ENCODE results near the gene SYPL2. TPM values are rescaled to one million over a fixed set of nuclear protein-coding genes. Genes with fewer than 3 reads are reported as not detected.

SYPL2 gene
- total RNA-seq, 8 experiments from 2014 or later, result 0.11 to 2.2 (median 0.81) TPM

DNA sequence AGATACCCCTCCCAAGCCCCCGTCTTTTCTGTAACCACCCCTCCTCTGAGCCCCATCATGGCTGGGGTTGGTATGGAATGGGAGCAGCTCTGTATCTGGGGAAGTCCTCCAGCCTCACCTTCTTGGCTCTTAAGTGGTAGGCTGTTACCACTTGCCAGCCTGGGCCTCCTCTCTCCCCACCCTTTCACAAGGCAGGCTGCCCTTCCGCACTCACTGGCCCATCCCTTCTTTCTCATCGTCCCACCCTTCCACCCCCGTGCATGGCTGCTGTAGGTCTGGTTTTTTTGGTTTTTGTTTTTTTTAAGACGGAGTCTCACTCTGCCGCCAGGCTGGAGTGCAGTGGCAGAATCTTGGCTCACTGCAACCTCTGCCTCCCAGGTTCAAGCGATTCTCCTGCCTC, 32.7 kb downstream of the SYPL2 start:
- ATAC-seq (replicated peaks in 6 of 8), result peak in 2 of 8 experiments; percentile 10 to 33
- Histone ChIP-seq H3K4me1 (replicated peaks in 1 of 2) (peaks cover 11 to 27% of the 10 kb centered on the region in 2 donors), H3K27ac (no peak overlapping the region), H3K4me3 (no peak overlapping the region)
- in situ Hi-C loops (cut with MboI; ENCODE audit: low pct_unique_long_range_greater_than_20kb in 2 of 9, low sequenced_read_pairs in 9 of 9, unreplicated experiment in 9 of 9), result loop anchor here in 2 of 9 experiments (5.0 kb wide), 1 partner anchor 33 kb away; no protein-coding TSS in a partner anchor
- 53 to 100% (median 87%) methylated on average over 3 to 4 of the region's 7 CpGs; no CpG with 5 or more reads in 7 of the 10 experiments for WGBS, 10 experiments

DNA sequence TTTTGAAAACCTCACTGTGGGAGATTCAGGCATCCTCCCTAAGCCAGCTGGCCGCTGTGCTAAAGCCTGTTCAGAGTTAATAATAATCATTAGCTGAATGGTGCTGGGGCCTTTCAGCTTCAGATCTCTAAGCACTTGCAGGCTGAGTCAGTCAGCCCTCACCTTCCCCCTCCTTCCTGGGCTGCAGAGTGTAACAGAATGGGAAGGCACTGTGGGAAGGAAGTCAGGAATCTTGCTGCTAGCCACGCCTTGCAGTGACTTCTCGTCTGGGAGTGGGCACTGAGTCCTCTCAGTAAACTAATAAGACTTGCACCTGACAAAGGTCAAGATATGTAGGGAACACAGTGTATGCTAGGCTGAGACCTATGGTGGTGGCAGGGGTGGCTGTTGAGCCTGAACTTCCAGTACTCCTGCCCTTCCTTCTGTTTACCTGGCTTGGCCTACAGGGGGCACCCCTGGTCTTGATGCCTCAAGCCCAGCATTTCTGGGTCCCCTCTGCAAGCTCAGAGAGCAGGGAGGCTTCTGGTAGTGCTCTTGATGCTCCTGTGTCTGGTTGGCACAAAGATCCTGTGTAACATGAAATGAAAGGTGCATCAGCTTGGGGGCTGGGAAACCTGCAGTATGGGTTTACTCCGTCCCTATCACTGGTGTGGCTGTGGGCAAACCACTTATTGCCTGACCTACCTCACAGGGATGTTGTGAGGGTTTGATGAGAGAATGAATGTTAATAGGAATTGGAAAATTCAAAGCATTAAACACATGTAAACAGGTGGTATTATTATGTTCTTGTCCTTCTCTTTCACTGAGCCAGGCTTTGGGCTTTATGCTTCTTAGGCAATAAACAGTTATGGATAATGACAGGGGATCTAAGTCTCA, 33.6 kb downstream of the SYPL2 start:
- 56 to 92% (median 83%) methylated on average over 2 to 4 of the region's 4 CpGs; no CpG with 5 or more reads in 5 of the 10 experiments for WGBS, 10 experiments
- in situ Hi-C loops (cut with MboI; ENCODE audit: low pct_unique_long_range_greater_than_20kb in 2 of 9, low sequenced_read_pairs in 9 of 9, unreplicated experiment in 9 of 9), result loop anchor here in 2 of 9 experiments (5.0 kb wide), 1 partner anchor 32 kb away; no protein-coding TSS in a partner anchor
- no peak overlapping the region for H3K4me3 ChIP-seq
- peaks cover 6 to 22% of the 10 kb centered on the region in 2 donors for H3K4me1 ChIP-seq (replicated peaks in 1 of 2)
- peak in 6 of 8 experiments; percentile 15 to 77 (median 32) for ATAC-seq (replicated peaks in 6 of 8)
- H3K27ac ChIP-seq, result no peak overlapping the region

DNA sequence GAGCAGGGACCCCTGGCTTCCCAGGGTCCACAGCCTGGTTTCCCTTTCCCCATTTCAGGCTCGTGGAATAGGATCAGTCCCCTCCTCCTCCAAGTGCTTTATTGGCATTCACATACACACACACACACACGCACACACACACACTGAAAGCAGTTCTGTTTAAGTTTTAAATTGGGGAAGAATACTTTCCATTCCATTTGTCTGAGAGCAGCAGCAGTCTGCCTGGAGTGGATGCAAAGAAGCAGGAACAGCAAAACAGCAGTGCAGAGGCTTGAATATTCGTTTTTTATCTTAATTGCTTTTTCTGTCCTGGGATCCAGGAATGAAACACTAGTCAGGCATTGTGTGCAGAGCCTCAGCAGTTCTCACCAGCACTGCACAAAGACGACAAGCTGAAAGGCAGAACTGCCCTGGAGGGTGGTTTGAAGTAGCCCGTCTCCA, 34.6 kb downstream of the SYPL2 start:
- no peak overlapping the region for H3K4me3 ChIP-seq
- no peak overlapping the region for H3K27ac ChIP-seq
- in situ Hi-C loops (cut with MboI; ENCODE audit: low pct_unique_long_range_greater_than_20kb in 2 of 9, low sequenced_read_pairs in 9 of 9, unreplicated experiment in 9 of 9), result no loop called here
- peaks cover 5 to 19% of the 10 kb centered on the region in 2 donors for H3K4me1 ChIP-seq (replicated peaks in 1 of 2)
- WGBS, 10 experiments, result 0 to 59% (median 18%) methylated on average over 1 to 5 of the region's 5 CpGs; no CpG with 5 or more reads in 2 of the 10 experiments
- peak; percentile 6 to 63 (median 37) for ATAC-seq (replicated peaks in 6 of 8)

DNA sequence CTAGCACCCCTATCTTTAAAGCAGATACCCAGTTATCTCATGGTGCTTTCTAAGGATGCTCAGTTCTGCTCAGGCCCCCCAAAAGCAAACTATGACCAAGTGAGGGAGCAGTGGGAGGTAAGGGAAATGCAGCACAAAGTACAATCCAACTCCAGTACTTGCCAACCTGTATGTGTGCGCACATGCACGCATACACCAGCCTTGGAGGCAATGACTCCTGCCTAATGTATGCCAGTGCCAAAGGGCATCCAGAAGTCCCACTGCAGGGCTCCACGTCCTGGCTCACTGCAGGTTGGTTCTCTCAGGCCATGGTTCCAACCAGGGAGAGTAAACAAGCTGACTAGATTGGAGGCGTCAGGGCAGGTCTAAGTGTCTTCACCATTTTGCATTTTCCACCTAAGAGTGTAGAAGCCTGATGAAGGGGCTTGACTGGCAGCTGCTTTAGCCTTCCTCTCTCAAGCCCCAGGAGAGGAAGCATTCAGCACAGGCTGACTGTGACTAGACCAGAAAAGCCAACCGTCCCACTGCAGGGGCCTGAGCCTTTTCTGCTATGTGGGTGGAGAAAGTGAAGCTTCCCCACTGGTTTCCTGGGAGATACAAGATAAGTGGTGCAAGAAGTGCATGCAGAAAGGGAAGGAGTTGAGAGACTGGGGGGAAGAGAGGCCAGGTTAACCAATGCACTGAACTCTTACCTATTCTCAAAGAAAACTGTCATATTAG, 35.5 kb downstream of the SYPL2 start:
- Histone ChIP-seq H3K4me1 (replicated peaks in 1 of 2) (peaks cover 5 to 19% of the 10 kb centered on the region in 2 donors), H3K27ac (no peak overlapping the region), H3K4me3 (no peak overlapping the region)
- in situ Hi-C loops (cut with MboI; ENCODE audit: low pct_unique_long_range_greater_than_20kb in 2 of 9, low sequenced_read_pairs in 9 of 9, unreplicated experiment in 9 of 9), result no loop called here
- 10 to 87% (median 68%) methylated on average over 1 to 5 of the region's 5 CpGs; no CpG with 5 or more reads in 1 of the 10 experiments for WGBS, 10 experiments
- peak in 2 of 8 experiments; percentile 20 to 47 for ATAC-seq (replicated peaks in 6 of 8)

DNA sequence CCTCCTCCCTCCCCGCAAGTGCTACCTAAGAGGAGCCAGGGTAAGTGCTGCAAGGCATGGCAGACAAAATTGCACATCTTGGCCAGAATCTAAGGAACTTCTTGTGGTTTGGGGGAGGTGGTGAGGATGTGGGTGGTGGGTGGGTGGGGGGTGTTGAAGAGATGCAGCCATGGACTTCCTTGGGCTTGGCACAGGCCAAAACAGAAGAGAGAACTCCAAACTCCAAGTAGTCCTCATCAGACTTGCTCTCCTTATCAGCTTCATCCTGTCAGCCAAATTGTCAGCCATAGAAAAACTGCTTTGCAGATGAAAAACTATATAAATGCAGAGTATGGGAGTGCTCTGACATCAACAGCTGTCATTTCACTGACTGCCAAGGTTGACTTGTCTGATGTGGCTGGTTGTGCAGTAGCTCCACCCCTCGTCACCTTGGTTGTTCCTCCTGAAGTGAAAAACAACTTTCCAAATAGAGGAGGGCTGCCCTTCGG, 36.1 kb downstream of the SYPL2 start:
- in situ Hi-C loops (cut with MboI; ENCODE audit: low pct_unique_long_range_greater_than_20kb in 2 of 9, low sequenced_read_pairs in 9 of 9, unreplicated experiment in 9 of 9), result no loop called here
- H3K4me1 ChIP-seq (replicated peaks in 1 of 2), result peaks cover 5 to 19% of the 10 kb centered on the region in 2 donors
- H3K27ac ChIP-seq, result no peak overlapping the region
- ATAC-seq (replicated peaks in 6 of 8), result no peak
- 72 to 100% (median 92%) methylated on average over 1 to 3 of the region's 3 CpGs; no CpG with 5 or more reads in 3 of the 10 experiments for WGBS, 10 experiments
- H3K4me3 ChIP-seq, result no peak overlapping the region

DNA sequence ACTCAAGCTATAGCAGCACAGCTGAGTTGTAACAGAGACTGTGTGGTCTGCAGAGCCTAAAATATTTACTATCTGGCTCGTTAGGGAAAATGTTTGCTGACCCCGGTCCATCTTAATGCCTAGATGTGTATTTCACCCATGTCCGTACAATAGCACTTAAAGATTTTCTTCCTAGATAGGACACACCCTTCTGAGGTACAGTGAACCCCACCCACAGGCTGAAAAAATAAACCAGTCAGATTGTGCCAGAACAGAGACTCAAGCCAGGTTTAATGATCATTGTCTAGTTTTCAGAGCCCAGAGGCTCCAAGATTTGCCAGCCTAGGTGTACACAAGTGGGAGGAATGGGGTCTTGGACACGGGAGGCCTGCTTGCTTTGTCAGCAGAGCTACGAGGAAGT, 37.6 kb downstream of the SYPL2 start:
- Histone ChIP-seq H3K27ac (no peak overlapping the region), H3K4me1 (replicated peaks in 1 of 2) (peaks cover under 1 to 9% of the 10 kb centered on the region in 2 donors), H3K4me3 (no peak overlapping the region)
- WGBS, 10 experiments, result 40 to 100% (median 82%) methylated on average over 1 to 5 of the region's 5 CpGs; no CpG with 5 or more reads in 2 of the 10 experiments
- peak in 2 of 8 experiments; percentile 4 to 24 for ATAC-seq (replicated peaks in 6 of 8)
- in situ Hi-C loops (cut with MboI; ENCODE audit: low pct_unique_long_range_greater_than_20kb in 2 of 9, low sequenced_read_pairs in 9 of 9, unreplicated experiment in 9 of 9), result no loop called here

DNA sequence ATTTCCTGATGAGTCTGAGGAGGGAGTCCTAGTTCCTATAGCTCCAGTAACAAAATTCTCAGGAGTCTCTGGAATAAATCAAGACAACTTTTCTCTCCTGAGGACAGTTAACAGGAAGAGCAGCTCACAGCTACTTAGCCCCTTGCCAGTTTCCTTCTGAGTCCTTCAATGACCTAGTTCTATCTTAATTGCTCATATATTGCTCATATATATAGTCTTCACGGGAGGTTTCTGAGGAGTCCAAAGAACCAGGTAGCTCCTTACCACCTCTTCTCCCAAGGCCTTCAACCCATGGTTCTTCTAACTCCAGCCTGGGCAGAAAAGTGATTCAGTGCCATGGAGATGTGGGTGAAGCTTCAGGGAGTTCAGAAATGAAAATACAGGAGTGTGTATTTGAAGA, 38.6 kb downstream of the SYPL2 start:
- WGBS, 10 experiments, result 73 to 100% (median 80%) methylated on average over 1 of the region's 1 CpG; no CpG with 5 or more reads in 6 of the 10 experiments
- in situ Hi-C loops (cut with MboI; ENCODE audit: low pct_unique_long_range_greater_than_20kb in 2 of 9, low sequenced_read_pairs in 9 of 9, unreplicated experiment in 9 of 9), result no loop called here
- H3K4me3 ChIP-seq, result no peak overlapping the region
- H3K27ac ChIP-seq, result no peak overlapping the region
- H3K4me1 ChIP-seq (replicated peaks in 1 of 2), result peaks cover 2 to 9% of the 10 kb centered on the region in 2 donors
- ATAC-seq (replicated peaks in 6 of 8), result no peak

DNA sequence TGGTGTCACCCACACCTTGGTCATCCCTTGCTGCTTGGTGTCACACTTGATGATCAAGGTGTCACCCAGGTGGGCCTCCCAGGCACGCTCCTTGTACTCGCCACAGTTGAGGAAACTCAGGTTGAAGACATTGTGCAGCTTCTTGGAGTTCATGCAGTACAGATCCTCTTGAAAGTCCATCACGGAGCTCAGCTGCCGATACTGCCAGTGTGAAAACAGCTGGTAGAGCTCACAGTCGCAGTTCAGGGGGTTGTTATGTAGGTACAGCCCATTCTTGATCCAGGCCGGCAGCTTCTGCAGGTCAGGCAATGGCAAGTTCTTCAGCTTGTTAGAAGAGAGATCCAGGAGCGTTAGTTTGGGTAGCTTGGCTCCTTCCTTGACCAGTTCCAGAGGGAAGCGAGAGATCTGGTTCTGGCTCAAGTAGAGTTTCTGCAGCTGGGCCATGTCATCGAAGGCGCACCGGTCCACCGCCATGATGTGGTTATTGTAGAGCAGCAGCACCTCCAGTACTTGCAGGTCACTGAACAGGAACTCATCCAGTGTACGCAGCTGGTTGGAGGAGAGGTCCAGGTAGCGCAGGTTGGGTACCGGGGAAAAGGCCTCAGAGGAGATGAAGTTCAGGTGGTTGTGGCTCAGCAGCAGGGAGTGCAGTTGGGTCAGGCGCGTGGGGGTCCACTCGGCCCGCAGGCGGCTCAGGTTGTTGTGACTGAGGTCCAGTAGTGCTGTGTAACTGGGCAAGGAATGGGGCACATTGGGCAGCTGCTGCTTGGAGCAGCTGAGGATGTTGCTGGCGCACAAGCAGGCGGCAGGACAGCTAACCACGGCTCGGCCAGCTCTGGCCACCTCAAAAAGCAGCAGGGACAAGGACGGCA, 41.9 kb downstream of the SYPL2 start:
- Histone ChIP-seq H3K4me1 (replicated peaks in 1 of 2) (peaks cover 2 to 9% of the 10 kb centered on the region in 2 donors), H3K27ac (no peak overlapping the region), H3K4me3 (no peak overlapping the region)
- no peak for ATAC-seq (replicated peaks in 6 of 8)
- in situ Hi-C loops (cut with MboI; ENCODE audit: low pct_unique_long_range_greater_than_20kb in 2 of 9, low sequenced_read_pairs in 9 of 9, unreplicated experiment in 9 of 9), result no loop called here
- WGBS, 10 experiments, result 88 to 100% (median 92%) methylated on average over 1 to 25 of the region's 25 CpGs

DNA sequence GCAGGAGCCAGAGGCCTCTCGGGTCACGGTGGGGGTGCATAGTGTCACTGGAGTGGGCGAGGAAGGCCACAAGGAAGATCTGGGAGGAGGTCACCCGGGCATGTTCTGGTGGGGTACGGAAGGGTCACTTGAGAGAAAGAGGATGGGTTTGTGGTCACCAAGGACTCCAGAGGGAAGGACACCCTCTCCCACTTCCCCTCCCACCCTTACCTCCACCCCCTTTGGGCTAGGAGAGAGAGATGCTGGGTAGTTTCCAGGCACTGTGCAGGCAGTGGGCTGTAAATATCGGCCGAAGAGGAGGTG, 42.5 kb downstream of the SYPL2 start:
- WGBS, 10 experiments, result 83 to 86% methylated on average over 3 to 5 of the region's 7 CpGs; no CpG with 5 or more reads in 8 of the 10 experiments
- in situ Hi-C loops (cut with MboI; ENCODE audit: low pct_unique_long_range_greater_than_20kb in 2 of 9, low sequenced_read_pairs in 9 of 9, unreplicated experiment in 9 of 9), result no loop called here

DNA sequence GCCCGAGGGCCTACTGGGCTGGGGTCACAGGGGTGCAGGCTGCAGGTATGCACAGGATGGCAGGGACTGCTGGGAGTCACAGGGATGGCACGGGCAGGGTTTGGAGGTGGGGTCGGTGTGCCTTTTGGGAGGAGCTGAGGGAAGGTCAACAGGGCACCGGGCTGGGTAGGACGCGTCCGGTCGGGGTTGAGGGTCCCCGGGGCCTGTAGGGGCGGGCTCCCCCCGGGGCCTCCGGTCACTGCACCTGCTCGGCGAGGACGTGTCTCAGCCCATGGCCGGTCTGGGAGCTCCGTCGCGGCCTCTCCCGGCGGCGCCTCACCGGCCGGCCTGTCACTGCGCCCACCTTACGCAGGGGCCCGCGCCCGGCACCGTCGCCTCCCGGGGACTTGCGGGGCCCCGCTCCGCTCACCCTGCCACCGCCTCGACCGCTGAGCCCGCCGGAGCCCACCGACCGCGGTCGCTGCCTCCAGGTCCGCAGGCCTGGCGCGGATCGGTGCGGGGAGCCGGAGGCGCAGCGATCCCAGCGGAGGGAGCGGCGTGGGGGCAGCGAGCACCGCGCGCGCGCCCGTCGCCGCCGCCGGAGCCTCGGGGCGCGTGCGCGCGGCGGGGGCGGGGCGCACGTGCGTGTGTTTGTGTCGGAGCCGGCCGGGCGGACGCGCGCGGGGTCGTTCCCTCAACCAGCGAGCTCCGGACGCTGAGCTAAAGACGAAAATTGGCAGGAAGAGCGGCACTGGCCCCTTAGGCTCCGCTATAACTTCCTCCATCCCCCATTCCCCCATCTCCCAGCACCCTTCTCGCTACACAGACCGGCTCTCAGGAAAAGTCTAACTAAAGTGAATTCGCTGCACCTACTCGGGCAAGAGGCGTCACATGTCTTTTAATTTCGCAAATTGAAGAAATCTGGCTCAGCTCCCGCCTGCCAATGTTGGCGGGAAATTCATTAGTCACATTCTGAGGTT, 43.1 kb downstream of the SYPL2 start, which contains the start of gene AMIGO1:
TSS of gene AMIGO1 (minus strand) at position 552 of the 959 bp plus-strand sequence. CDS start 815 bp downstream, outside the sequence.
- Histone ChIP-seq H3K27ac (no peak within 1 kb of the TSS), H3K4me3 (peak within 1 kb of the TSS; percentile 50 to 80 (median 56)), H3K4me1 (replicated peaks in 1 of 2) (peaks cover 2 to 9% of the 10 kb centered on the region in 2 donors)
- 0 to 7% (median 2%) methylated on average over 1 to 8 of the region's 100 CpGs; no CpG with 5 or more reads in 6 of the 10 experiments for WGBS, 10 experiments
- in situ Hi-C loops (cut with MboI; ENCODE audit: low pct_unique_long_range_greater_than_20kb in 2 of 9, low sequenced_read_pairs in 9 of 9, unreplicated experiment in 9 of 9), result no loop called here
- peak; percentile 71 to 87 (median 84) for ATAC-seq (replicated peaks in 6 of 8)

More for the DNA sequence above, 42.5 kb downstream of the SYPL2 start:
- peak overlapping the region; percentile 50 to 80 (median 56) for H3K4me3 ChIP-seq
- H3K4me1 ChIP-seq (replicated peaks in 1 of 2), result peaks cover 2 to 9% of the 10 kb centered on the region in 2 donors
- no peak overlapping the region for H3K27ac ChIP-seq
- ATAC-seq (replicated peaks in 6 of 8), result no peak

DNA sequence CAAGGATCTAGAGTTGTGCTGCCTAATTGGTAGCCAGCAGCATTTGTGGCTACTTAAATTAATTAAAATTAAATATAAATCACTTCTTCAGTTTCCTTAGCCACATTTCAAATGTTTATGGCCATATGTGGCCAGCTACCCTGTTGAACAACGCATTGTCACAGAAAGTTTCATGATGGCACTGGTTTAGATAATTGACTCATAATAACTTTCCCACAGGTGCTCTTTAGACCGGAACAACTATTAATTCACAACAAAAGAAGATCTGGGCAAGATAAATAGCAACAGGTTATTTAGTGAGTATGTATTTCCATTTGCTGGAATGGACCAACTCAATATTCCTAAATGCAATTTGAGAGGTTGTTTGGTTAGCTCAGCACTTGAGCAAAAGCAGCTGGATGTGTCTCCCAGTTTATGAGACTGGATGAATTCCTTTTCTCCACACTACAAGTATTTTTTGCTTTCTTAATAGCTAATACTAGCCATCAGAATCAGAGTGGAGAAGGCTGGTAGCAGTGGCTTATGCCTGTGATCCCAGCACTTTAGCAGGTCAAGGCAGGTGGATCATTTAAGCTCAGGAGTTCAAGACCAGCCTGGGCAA, 46.9 kb downstream of the SYPL2 start:
- Histone ChIP-seq H3K4me3 (no peak overlapping the region), H3K27ac (no peak overlapping the region), H3K4me1 (replicated peaks in 1 of 2) (peaks cover 2 to 9% of the 10 kb centered on the region in 2 donors)
- no peak for ATAC-seq (replicated peaks in 6 of 8)
- in situ Hi-C loops (cut with MboI; ENCODE audit: low pct_unique_long_range_greater_than_20kb in 2 of 9, low sequenced_read_pairs in 9 of 9, unreplicated experiment in 9 of 9), result no loop called here
- WGBS, 10 experiments, result 71 to 100% (median 81%) methylated on average over 1 to 2 of the region's 2 CpGs; no CpG with 5 or more reads in 1 of the 10 experiments

Data from motor neuron (in vitro differentiated cells).